A549 (cell line): ENCODE results near the gene PRR19. TPM values are rescaled to one million over a fixed set of nuclear protein-coding genes. Genes with fewer than 3 reads are reported as not detected.

Experiments
- ATAC-seq, 2 experiments: fragments of 200-7000 bp in 1 of 2; fragments of >200 bp in 1 of 2; cut with Nextera tagmentation in 1 of 2; cut with Tn5 transposase in 1 of 2; 3 replicates each; pipeline versions ENCODE4 v1.8.0 to v1.9.1; 2018 to 2020; ENCODE audit warnings: mild to moderate bottlenecking in 1 of 2, moderate library complexity in 1 of 2
- CTCF ChIA-PET: fragments of 300-600 bp; sonication (Branson Sonifier 250); formaldehyde crosslinking; extraction: SDS; loops from one replicate; lab custom pipeline; 2021; ENCODE audit warnings: antibody characterized with exemption, inconsistent platforms; lab: Yijun Ruan, JAX
- POLR2A ChIA-PET: fragments of 350-600 bp; formaldehyde crosslinking; extraction: SDS; loops from one replicate; lab custom pipeline; 2021; ENCODE audit warnings: antibody characterized with exemption, inconsistent platforms; lab: Yijun Ruan, JAX
- DNase-seq, 2 experiments: peaks; one replicate each; pipeline versions ENCODE4 v3.0.0 to v3.0.0-alpha.2; 2011 to 2016; ENCODE audit warnings: low read depth in 1 of 2, low spot score in 1 of 2
- FAIRE-seq: peaks from 2 replicates; lab custom pipeline; 2011; peaks lifted over from hg19 to GRCh38; lab: Jason Lieb, UNC
- H3K27ac ChIP-seq, 2 experiments: fragments of >200 bp; sonication (Bioruptor Twin); formaldehyde crosslinking; 3 replicates each; pipeline ENCODE4 v1.5.1; 2016 to 2017
- H3K4me1 ChIP-seq: fragments of >200 bp; sonication (Bioruptor Twin); formaldehyde crosslinking; 3 replicates; pipeline ENCODE4 v1.6.1; 2016
- H3K4me2 ChIP-seq: fragments of >200 bp; sonication (Bioruptor Twin); formaldehyde crosslinking; 3 replicates; pipeline ENCODE4 v1.6.1; 2016
- H3K4me3 ChIP-seq: fragments of >200 bp; sonication (Bioruptor Twin); formaldehyde crosslinking; 3 replicates; pipeline ENCODE4 v1.5.1; 2016
- H3K9me3 ChIP-seq: fragments of >200 bp; sonication (Bioruptor Twin); formaldehyde crosslinking; 3 replicates; pipeline ENCODE4 v1.6.1; 2016
- ATOH8 ChIP-seq: fragments of 250-450 bp; sonication (Bioruptor Pico); IDR thresholded peaks from 2 replicates; pipeline ENCODE4 v1.5.0; 2020; ENCODE audit warnings: low read depth, mild to moderate bottlenecking, moderate library complexity
- BCL3 ChIP-seq: fragments of >200 bp; sonication (Bioruptor Twin); formaldehyde crosslinking; IDR thresholded peaks from 3 replicates; pipeline ENCODE4 v1.6.1; 2016
- CBX2 ChIP-seq: fragments of 200-600 bp; sonication (generic); IDR thresholded peaks from 2 replicates; pipeline ENCODE4 v1.6.1; 2016; ENCODE audit warnings: low read depth, mild to moderate bottlenecking, borderline replicate concordance
- CEBPB ChIP-seq, 2 experiments: fragments of >200 bp in 1 of 2; sonication (Bioruptor Twin) in 1 of 2; formaldehyde crosslinking in 1 of 2; IDR thresholded peaks; 2 replicates each; pipeline ENCODE4 v1.6.1; 2012 to 2016
- CHD4 ChIP-seq: fragments of 200-600 bp; sonication (generic); IDR thresholded peaks from 2 replicates; pipeline ENCODE4 v1.6.1; 2016; ENCODE audit warnings: antibody characterized with exemption, mild to moderate bottlenecking, borderline replicate concordance
- CTCF ChIP-seq: fragments of >200 bp; sonication (Bioruptor Twin); formaldehyde crosslinking; IDR thresholded peaks from 3 replicates; pipeline ENCODE4 v1.5.1; 2016
- FOSB ChIP-seq: fragments of 250-450 bp; sonication (Bioruptor Pico); IDR thresholded peaks from 2 replicates; pipeline ENCODE4 v1.5.0; 2020; ENCODE audit warnings: mild to moderate bottlenecking, moderate library complexity
- HDAC2 ChIP-seq: fragments of 200-600 bp; sonication (generic); IDR thresholded peaks from 2 replicates; pipeline ENCODE4 v1.6.1; 2016
- HOXA7 ChIP-seq: fragments of 250-450 bp; sonication (Bioruptor Pico); IDR thresholded peaks from 2 replicates; pipeline ENCODE4 v1.5.0; 2020; ENCODE audit warnings: mild to moderate bottlenecking, moderate library complexity
- JUNB ChIP-seq: fragments of >200 bp; sonication (Bioruptor Twin); formaldehyde crosslinking; IDR thresholded peaks from 2 replicates; pipeline ENCODE4 v1.6.1; 2016
- MAFK ChIP-seq: fragments of 450-650 bp; IDR thresholded peaks from 2 replicates; pipeline ENCODE4 v1.6.1; 2014; ENCODE audit not compliant: partially characterized antibody
- POLR2A ChIP-seq: IDR thresholded peaks from 2 replicates; pipeline ENCODE4 v1.6.1; 2012; ENCODE audit warnings: mild to moderate bottlenecking, low read length
- POLR2AphosphoS2 ChIP-seq: conservative IDR thresholded peaks from 2 replicates; pipeline ENCODE4 v1.6.1; 2012; ENCODE audit warnings: low read length, improper control_type of control experiment, inconsistent platforms
- RAD21 ChIP-seq, 2 experiments: fragments of >200 bp in 1 of 2; sonication (Bioruptor Twin) in 1 of 2; formaldehyde crosslinking in 1 of 2; IDR thresholded peaks in 1 of 2; conservative IDR thresholded peaks in 1 of 2; 2 replicates in 1 of 2; 3 replicates in 1 of 2; pipeline ENCODE4 v1.6.1; 2012 to 2018; ENCODE audit warnings: inconsistent platforms in 1 of 2
- RCOR1 ChIP-seq: fragments of 150-350 bp; IDR thresholded peaks from 2 replicates; pipeline ENCODE4 v1.6.1; 2014; ENCODE audit warnings: antibody characterized with exemption, low read length, low read depth
- ZC3H11A ChIP-seq: fragments of 450-650 bp; IDR thresholded peaks from 2 replicates; pipeline ENCODE4 v1.6.1; 2014; ENCODE audit warnings: antibody characterized with exemption, mild to moderate bottlenecking
- ZNF302 ChIP-seq: fragments of 250-450 bp; sonication (Bioruptor Pico); IDR thresholded peaks from 2 replicates; pipeline ENCODE4 v1.9.0; 2021; ENCODE audit warnings: inconsistent platforms, mild to moderate bottlenecking, moderate library complexity
- WGBS: methylation state at CpG from one replicate; pipeline ENCODE4 v1.1.6; 2017; ENCODE audit errors: missing lambda C conversion rate; 5-methylcytosine and 5-hydroxymethylcytosine counted together
- polyA plus RNA-seq, 4 experiments: library from polyadenylated mRNA; depleted of rRNA in 3 of 4; stranded (reverse); fragments of >200 nt; fragmentation: RNase III in 1 of 4; extraction: RNeasy Plus Mini Kit Qiagen cat#74134 plus additional on column Dnase treatment in 1 of 4; gene quantifications; 2 replicates in 3 of 4; 3 replicates in 1 of 4; pipeline ENCODE4 v1.2.3, GENCODE V29; 2011 to 2017

Gene PRR19
- polyA plus RNA-seq, 2 of the 4 experiments (the other 2 are of a cell fraction): 1.1 to 4.5 TPM

- TF ChIP-seq JUNB (no peak), ZNF302 (no peak), HDAC2 (no peak), CBX2 (no peak), MAFK (no peak), CEBPB (IDR thresholded peaks at IDR 0.05) (no peak), HOXA7 (CRISPR knock-in tag) (no peak), FOSB (CRISPR knock-in tag) (no peak), BCL3 (0 out of 3 replicates have a peak, but pooled peaks have one; percentile 55), CHD4 (no peak)
Observed at GRCh38 chr19:42325308-42325895, 23.5 kb downstream of the PRR19 start, which contains the start of gene MEGF8 (continued).

GRCh38 chr19:42325896-42326771 lies 24.2 kb downstream of the PRR19 start:
- Histone ChIP-seq H3K4me2 (peak overlapping the region; percentile 83), H3K27ac (peak overlapping the region; percentile 85 to 90), H3K4me3 (peak overlapping the region; percentile 75), H3K9me3 (no peaks in the 10 kb centered on the region), H3K4me1 (peaks cover 19% of the 10 kb centered on the region; the same call in 2 of the 3 replicates)
- ChIA-PET CTCF (interaction anchor here (0.6 to 2.7 kb wide), 9 partner anchors 10 to 225 kb away, joined by 3 to 12 read pairs (median 5); no protein-coding TSS in a partner anchor), POLR2A (no interaction called here)
- TF ChIP-seq ATOH8 (no peak), JUNB (no peak), POLR2A (peak; percentile 7; the same call in 1 of the 2 replicates), RCOR1 (no peak), CTCF (peak; percentile 43)
- peak in 1 of 2 experiments; percentile 59 for DNase-seq
- 24% methylated on average over 37 of the region's 37 CpGs for whole genome bisulfite sequencing
- no peak for FAIRE-seq
- ATAC-seq: peak; percentile 46 to 64

GRCh38 chr19:42326969-42327368 lies 25.0 kb downstream of the PRR19 start:
- peak; percentile 91 for FAIRE-seq
- peaks cover 19% of the 10 kb centered on the region; the same call in 2 of the 3 replicates for H3K4me1 ChIP-seq
- CTCF ChIA-PET: interaction anchor here (0.6 to 2.7 kb wide), 14 partner anchors 9 to 226 kb away, joined by 3 to 12 read pairs (median 4); no protein-coding TSS in a partner anchor
- ATAC-seq: no peak
- H3K4me2 ChIP-seq: peak overlapping the region; percentile 83
- DNase-seq: no peak
- POLR2A ChIA-PET: no interaction called here
- no peaks in the 10 kb centered on the region for H3K9me3 ChIP-seq
- H3K27ac ChIP-seq: no peak overlapping the region
- peak overlapping the region; percentile 75; the same call in 2 of the 3 replicates for H3K4me3 ChIP-seq
- TF ChIP-seq ZC3H11A (no peak), POLR2AphosphoS2 (no peak), RAD21 (conservative IDR thresholded peaks at IDR 0.05 in 1 of 2, IDR thresholded peaks at IDR 0.05 in 1 of 2) (no peak)
